Mucosa of gallbladder (tissue), 1 donor: ENCODE measurements around the gene TVP23A. TPM values are rescaled to one million over a fixed set of nuclear protein-coding genes. Genes with fewer than 3 reads are reported as not detected.
"Not testable (repeated sequence)": the region's sequence is repeated elsewhere in the genome, so short reads cannot be mapped to it uniquely, and the experiment has no call there.

Experiments
- DNase-seq: peaks from one replicate; pipeline ENCODE4 v3.0.0-alpha.2; 2020; ENCODE audit warnings: low spot score
- total RNA-seq: library from RNA; stranded (reverse); gene quantifications from one replicate; pipeline ENCODE4 v1.2.1, GENCODE V29; 2021
- donor health status: DM: no; HTN: no; CAD: no.

The TVP23A gene
- total RNA-seq, 1 donor from 2014 or later, result 0.52 TPM

DNA sequence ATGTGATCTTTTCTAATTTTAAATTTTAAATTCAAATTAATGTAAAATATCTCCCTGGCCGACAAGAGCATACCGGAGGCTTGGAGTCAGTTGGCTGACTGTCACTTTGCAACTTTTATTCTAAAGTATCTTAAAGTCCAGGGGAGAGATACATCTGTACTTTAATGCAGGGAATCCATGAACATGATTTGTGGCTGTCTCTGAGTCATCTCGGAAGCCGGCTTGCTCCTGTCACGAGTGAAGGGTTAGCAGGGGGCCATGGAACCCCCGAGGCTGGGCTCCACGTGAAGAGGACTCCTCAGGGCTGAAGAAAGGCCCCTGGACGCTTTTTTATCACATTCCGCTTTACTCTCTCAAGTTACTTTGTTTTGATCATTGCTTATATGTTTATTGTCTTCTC is 13.3 kb downstream of the TVP23A start:
- DNase-seq, result no peak

DNA sequence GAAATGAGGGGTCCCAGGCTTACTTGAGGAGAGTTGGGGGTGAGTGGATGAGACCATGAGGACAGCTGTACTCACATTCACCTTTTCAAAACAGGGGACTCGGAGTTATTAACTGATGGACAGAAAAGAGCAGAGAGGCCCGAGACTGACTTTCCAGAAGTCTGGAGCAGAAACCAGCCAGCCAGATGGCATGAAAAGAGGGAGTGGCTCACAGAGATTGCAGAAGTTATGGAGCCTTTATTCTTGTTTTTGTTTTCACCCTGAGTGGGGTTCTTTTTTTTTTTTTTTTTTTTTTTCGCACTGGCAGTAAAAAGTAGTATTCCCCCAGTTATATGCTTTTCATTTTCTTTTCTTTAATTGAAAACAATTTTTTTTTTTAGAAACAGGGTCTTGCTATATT is 18.9 kb downstream of the TVP23A start:
- DNase-seq, result no peak

DNA sequence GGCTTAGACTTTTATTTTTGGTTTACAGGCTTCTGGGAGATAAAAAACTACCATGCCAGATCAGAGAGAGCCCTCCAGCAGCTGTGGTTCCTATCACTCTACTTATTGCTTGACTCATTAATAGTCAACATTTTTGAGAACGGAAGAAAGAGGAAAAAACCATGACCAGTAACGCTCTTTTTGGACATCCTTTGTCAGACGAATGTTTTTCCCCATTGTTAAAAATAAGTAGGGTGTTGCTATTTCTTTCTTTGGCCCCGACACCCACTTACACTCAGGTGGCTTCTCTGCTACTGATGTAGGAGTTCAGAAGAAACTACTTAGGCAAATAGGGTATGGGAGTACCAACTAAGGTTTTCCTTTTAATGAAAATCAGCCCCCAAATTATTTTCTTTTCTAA is 27.5 kb downstream of the TVP23A start:
- no peak for DNase-seq

DNA sequence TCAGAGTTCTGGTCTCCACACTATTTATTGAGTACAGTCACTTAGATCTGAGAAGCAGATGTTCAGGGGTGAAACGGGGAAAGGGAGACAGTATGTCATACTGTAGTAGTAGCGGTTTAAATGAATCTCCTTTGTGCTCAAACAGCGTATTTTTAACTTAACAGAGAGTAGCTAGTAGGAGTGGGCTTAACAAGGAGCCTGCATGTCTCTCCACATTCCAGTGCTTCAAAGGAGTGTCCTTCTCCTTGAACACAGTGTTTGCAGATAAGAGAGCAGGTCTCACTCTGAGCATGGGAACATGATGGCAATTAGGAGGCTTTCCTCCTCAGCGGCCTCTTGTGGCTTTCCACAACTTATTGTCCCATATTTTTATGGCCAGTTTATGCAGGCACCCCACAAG is 30.0 kb downstream of the TVP23A start:
- DNase-seq, result not testable (repeated sequence)

DNA sequence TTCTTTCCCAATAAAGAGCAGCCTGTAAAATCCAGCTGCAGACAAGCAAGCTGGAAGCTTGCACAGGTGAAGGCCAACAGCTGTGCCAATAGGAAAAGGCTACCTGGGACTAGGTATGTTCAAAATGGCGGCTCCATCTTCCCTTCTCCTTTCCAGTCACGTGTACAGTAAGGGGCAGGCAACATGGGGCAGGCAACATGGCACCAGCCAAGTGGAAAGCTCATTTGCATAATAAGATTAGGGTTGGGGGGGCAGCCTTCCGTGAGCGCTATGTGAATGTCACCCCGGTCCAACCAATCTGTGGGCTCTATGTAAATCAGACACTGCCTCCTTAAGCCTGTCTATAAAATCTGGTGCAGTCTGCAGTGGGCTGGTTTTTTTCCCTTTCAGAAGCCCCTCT is 31.3 kb downstream of the TVP23A start:
- no peak for DNase-seq

DNA sequence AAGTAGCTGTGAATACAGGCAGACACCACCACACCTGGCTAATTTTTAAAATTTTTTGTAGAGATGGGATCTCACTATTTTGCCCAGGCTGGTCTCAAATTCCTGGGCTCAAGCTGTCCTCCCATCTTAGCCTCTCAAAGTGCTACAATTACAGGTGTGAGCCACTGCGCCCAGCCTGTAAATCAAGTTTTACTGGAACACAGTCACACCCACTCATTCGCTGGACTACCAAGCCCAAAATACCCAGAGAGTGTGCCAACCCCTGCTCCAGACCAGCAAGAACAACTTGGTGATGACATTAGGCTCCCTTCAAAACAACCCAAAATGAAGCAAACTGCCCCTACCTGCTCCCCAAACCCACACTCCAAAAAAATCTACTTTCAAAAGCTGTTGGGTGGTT is 36.0 kb downstream of the TVP23A start:
- no peak for DNase-seq

DNA sequence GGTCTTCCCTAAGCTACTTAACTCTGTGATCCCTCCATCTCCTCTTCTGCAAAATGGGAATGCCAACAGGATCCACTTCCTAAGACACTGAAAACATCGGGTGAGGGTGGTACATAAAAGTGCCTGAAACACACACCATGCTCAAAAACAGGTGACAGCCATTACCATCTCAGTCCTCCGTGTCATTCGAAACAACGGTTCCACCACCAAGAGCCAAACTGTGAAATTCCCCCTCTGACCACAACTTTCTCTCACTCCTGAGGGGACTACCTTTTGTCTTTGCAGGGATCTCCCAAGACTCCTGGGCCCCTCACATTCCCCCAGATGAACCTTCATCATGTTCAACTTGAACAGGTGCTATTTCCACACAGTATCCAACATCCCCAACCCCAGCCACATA is 38.0 kb downstream of the TVP23A start:
- no peak for DNase-seq

DNA sequence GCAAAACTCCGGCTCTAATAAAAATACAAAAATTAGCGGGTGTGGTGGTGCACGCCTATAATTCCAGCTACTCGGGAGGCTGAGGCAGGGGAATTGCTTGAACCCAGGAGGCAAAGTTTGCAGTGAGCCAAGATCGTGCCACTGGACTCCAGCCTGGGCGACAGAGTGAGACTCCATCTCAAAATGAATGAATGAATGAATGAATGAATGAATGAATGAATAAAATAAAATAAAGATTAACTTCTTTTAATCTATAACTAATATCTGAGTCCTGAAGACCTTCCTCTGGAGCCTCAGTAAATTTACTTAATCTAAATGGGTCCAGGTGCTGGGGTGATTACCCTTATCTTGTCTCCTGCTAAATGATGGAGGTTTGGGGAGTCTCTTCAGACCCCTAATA is 38.7 kb downstream of the TVP23A start:
- DNase-seq, result not testable (repeated sequence)

DNA sequence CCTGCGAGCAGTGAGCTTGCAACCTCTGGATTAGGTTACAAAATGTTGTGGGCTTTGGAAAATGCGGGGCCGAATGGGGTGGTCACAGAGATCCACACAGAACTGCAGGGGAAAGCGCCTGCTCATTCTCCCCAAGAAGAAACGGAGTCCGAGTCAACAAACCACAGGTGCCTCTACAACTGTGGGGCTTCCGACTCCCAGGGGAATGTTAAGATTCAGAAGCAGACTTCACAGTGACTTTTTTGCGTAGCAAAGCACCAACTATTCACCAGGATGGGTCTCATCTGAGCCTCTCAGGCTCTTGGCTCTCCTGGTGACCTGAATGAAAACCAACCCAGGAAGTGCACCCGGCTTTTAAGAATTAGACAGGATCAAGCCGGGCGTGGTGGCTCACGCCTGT is 41.2 kb downstream of the TVP23A start:
- no peak for DNase-seq

DNA sequence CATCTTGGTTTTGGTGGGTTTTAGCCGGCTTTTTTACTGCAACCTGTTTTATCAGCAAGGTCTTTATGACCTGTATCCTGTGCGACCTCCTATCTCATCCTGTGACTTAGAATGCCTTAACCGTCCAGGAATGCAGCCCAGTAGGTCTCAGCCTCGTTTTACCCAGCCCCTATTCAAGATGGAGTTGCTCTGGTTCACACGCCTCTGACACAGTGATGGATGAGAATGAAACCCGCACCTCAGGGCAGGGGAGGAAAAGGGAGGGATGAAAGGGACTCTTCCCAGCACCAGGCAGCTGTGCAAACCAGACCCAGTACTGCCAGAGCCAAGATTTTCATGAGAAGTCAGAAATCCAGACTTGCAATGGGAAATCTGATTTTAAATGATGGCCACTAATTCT is 41.7 kb downstream of the TVP23A start:
- not testable (repeated sequence) for DNase-seq

DNA sequence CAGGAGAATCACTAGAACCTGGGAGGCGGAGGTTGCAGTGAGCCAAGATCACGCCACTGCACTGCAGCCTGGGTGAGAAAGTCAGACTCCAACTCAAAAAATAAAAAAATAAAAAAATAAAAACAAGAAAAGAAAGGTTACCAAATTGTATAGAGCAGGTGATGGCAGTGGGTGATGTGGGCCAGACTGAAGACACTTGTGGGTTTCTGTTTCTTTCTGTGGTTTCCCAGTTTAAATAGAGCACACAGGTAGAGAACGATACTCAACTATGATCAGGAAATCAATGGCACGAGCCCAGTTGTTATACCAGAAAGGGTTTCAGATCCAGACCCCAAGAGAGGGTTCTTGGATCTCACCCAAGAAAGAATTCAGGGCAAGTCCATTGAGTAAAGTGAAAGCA is 42.3 kb downstream of the TVP23A start:
- no peak for DNase-seq

DNA sequence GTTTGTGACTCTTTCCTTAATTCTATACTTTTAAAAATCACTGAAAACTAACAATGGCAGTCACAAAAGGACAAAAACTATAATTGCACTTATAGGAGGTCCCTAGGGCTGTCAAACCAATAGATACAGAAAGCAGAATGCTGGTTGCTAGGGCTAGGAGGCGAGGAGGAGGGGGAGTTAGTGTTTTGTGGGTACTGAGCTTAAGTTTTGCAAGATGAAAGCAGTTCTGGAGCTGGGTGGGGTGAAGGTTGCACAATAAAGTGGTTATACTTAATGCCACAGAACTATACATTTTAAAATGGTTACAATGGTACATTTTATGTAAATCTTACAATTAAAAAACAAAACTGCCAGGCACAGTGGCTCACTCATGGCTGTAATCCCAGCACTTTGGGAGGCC is 47.7 kb downstream of the TVP23A start:
- no peak for DNase-seq

DNA sequence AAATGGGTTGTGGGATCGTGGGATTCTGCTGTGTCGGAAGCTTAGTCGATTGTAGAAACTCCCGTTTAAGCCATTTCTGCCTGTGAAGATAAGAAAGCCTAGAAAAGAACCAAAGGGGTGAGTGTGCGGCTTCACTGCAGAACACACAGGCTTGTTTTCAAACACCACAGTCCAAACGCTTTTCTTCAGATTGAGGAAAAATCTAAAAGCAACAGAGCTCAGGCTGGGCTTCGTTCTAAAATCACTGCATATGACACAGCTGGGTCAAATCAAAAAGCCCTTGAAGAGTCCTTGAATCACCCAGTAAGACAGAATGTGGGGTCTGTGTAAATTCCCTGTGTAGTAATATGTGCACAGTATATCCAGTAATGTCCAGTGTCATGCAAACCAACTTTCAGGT is 49.2 kb downstream of the TVP23A start:
- DNase-seq, result no peak

DNA sequence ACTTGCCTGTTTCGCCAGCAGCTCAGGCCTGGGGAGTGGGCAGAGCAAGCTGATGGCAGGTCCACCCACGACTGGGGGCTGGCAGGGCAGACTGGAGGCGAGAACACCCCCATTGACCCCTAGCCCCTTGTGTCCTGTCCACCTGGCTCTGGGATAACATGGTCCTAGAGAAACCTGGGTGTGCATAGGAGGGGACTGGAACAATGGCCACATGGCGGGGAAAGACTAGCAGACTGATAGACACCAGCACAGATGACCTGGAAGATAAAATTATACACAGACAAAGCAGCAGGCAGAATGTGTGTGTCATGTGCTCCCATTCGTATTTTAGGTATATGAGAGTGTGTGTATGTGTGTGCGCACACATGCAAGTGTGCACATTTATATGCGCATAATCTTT is 51.5 kb downstream of the TVP23A start:
- no peak for DNase-seq

DNA sequence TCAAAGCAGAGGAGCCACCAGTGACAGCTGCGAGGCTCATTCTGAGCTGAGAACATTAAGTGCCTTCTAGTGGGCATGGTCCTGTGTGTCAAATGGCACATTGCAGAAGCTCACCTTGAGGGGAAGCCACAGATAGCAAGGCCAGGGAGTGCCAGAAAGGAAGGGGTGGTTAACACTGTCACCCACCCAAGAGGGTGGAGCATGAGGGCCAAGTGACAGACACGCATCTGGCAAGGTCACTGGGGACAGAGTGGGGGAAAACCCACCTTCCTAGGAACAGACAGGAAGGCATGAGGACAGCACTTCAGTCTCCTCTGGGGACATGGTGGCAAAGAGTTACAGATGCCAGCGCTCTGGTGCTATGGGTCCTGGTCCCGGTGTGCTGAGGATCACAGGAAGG is 52.8 kb downstream of the TVP23A start:
- no peak for DNase-seq

DNA sequence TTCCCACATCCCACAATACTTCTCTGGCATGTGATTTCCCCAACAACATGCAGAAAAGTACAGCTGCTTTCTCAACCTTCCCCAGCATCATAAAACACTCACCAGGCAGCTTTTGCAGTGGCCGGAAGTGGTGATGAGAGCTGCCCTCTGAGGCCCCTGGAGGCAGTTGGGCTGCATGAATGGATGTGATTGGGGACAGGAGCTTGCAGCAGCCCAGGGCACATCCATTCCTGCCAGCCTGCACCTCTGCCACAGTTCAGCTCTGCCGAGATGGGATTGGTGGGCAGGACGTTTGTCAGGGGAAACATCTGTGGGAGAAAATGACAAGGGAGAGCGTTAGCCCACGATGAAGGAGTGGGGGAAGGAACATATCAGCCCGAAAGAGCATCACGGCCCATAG is 55.1 kb downstream of the TVP23A start:
- DNase-seq, result no peak

DNA sequence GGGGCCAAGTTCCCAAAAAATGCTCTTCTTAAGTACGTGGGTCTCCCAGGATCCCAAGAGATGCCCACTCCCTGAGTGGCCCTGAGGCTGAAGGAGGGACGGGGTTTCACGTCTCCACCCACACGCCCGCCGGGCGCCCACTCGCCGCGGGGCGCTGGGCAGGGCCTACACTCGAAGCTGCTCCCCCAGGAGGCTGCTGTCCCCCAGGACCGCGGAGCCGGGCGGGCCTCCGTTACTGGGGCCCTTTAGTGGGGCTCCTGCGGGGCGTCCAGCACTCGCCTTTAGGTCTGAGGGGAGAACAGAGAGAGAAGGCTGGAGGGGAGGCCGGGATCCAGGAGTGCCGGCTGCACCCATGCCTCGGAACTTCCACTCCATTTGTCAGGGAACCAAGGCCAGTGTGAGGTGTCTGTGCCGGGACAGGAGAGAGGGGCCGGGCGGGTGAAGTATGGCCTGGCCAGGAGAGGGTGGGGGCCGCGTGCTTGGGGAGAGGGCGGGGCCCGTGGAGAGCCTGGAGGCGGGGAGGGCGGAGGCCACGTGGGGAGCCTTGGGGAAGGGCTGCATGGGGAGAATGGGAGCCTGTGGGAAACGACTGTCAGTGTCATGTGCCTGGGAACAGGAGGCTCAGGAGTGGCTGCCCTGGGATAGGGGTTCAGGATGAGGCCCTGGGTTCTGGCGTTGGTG is 56.1 kb downstream of the TVP23A start:
- DNase-seq, result no peak

DNA sequence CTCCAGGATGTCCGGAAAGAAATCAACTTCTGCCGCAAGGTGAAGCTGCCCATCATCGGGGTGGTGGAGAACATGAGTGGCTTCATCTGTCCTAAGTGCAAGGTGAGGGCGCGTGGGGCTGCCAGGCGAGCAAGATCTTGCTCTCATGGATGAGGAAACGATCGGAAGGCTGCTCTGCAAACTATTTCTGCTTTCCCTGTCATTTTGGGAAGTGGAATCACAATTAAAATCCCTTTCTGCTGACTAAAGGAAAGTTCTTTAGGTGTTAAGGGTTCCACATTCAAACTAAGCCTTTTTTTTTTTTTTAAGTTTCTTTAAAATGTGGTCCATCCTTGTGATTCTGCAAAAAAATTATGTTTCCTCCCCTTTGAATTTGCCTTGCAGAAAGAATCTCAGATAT is 57.2 kb downstream of the TVP23A start:
- DNase-seq, result no peak

DNA sequence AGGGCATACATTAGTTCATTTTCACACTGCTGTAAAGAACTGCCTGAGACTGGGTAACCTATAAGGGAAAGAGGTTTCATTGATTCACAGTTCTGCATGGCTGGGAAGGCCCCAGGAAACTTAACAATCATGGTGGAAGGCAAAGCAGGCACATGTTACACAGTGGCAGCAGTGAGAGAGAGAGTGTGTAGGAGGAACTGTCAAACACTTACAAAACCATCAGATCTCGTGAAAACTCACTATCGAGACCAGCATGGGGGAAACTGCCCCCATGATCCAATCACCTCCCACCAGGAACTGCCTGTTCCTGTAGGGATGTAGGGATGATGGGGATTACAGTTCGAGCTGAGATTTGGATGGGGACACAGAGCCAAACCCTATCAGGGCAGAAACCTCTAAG is 57.7 kb downstream of the TVP23A start:
- no peak for DNase-seq

DNA sequence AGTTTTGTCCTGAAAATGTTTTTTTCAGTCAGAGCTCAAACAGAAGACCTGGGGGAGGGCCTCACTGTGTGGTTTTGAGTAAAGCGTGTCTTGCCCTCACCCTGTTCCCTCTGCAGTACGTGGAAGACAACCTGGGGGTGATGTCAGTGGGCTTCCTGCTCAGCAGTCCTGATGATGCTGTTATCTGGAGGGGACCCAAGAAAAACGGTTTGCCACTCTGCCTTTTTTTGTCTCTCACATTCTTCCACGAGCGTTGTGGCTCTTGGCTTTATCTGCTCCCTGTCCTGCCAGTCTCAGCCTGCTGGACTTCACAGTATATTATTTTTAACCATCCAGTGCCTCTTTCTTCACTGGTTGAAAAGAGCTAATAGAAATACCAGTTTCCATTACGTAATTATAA is 62.0 kb downstream of the TVP23A start:
- no peak for DNase-seq

DNA sequence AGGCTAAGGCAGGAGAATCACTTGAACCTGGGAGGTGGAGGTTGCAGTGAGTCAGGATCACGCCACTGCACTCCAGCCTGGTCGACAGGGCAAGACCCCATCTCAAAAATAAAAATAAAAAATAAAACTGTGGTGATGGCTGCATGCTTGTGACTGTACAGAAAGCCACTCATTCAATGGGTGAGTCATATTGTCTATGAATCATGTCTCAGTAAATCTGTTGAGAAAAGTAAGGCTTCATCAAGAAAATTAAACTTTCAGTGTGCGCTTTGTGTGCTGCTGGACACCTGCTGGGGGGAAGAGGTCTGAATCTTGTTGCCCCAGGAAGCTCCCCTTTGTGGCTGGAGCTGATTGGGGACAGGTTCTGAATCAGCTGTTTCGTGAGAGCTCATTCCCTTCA is 63.7 kb downstream of the TVP23A start:
- no peak for DNase-seq

DNA sequence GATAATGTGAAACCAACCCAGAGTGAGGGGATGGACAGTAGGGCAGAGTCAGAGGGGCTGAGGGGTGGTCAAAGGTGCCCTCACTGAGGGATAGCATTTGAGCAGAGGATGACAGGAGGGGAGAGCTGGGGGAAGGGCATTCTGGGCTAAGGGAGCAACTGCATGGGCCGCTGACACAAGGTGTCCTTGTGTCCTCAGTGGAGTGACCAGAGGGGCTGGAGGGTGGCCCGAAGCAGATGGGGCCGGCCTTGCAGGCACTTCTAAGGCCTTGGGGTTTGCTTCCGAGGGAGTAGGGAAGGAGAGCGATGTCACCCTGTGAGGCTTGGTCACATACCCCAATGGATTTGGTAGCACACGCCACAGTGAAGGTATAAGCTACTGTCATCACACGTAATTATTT is 64.9 kb downstream of the TVP23A start:
- DNase-seq, result no peak

DNA sequence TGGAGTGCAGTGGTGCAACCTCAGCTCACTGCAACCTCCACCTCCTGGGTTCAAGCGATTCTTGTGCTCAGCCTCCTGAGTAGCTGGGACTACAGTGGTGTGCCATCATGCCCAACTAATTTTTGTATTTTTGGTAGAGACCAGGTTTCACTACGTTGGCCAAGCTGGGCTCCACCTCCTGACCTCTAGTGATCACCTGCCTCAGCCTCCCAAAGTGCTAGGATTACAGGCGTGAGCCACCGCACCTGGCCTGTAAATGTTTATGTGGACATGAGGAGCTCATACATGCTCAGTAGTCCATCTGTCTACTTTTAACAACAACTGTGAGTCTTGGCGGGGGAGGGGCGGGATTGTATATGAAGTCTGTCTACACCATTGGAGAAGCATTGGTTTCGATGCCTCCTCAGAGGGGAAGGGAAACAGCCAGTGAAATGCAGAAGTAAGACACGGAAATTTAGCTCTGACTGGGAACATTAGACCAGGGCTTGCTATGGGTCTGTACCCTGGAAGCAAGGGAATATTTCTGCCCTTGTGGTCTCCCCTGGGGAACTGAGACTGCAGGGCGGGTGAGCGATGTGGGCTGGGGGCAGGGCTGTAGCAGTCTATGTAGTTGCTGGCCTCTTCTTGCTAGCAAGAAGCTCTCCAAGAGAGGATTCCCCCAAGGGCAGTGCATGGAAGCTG is 65.6 kb downstream of the TVP23A start:
- peak; percentile 56 for DNase-seq

DNA sequence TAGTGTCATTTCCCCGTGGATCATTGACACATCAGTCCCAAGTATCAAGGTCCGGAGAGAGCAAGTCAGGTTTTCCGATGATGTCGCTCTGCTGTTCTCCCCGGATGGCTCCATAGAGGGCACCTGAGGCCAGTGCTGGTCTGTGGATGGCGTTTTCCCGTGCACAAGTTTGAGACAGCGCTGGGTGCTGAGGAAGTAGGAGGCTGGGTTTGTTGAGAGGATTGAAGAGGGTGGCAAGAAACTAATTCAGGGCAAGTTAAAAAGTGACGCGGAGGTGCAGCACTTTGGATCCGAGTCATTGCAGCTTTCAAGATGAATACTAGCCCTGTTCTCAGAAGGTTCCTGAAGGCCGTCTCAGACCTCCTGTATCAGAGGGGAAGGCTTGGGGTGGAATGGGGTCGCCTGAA is 67.3 kb downstream of the TVP23A start:
- no peak for DNase-seq
